BLaER1 (cell line): ENCODE data around the gene CBLB.
A peak's percentile ranks its signal among the peaks of the same experiment; 100 is the strongest.

Source experiments
- H3K27ac ChIP-seq: shearing (Covaris generic); formaldehyde crosslinking; 2 replicates; pipeline ENCODE4 v1.8.1; 2022
- H3K27me3 ChIP-seq: shearing (Covaris generic); formaldehyde crosslinking; 2 replicates; pipeline ENCODE4 v1.8.1; 2022
- H3K36me3 ChIP-seq: shearing (Covaris generic); formaldehyde crosslinking; 2 replicates; pipeline ENCODE4 v1.8.1; 2022
- H3K4me1 ChIP-seq: shearing (Covaris generic); formaldehyde crosslinking; 2 replicates; pipeline ENCODE4 v1.8.1; 2022
- H3K4me2 ChIP-seq: shearing (Covaris generic); formaldehyde crosslinking; 2 replicates; pipeline ENCODE4 v1.8.1; 2022
- H3K4me3 ChIP-seq: shearing (Covaris generic); formaldehyde crosslinking; 2 replicates; pipeline ENCODE4 v1.8.1; 2022
- H3K9ac ChIP-seq: shearing (Covaris generic); formaldehyde crosslinking; 2 replicates; pipeline ENCODE4 v1.8.1; 2022
- H3K9me3 ChIP-seq: shearing (Covaris generic); formaldehyde crosslinking; 2 replicates; pipeline ENCODE4 v1.8.1; 2022
- H4K20me1 ChIP-seq: shearing (Covaris generic); formaldehyde crosslinking; 2 replicates; pipeline ENCODE4 v1.8.1; 2022
- Cebpa-rat ChIP-seq: shearing (Covaris generic); IDR thresholded peaks from 2 replicates; pipeline ENCODE4 v1.8.1; 2022

Gene CBLB

GRCh38 chr3:105877336-105877910, 8.6 kb upstream of the CBLB start:
- TF ChIP-seq Cebpa-rat, result no peak
- Histone ChIP-seq H3K4me3 (no peak overlapping the region), H4K20me1 (no peaks in the 10 kb centered on the region), H3K9me3 (no peaks in the 10 kb centered on the region), H3K4me1 (peaks cover 7% of the 10 kb centered on the region), H3K27me3 (no peaks in the 10 kb centered on the region), H3K27ac (no peak overlapping the region), H3K9ac (no peak overlapping the region), H3K36me3 (no peaks in the 10 kb centered on the region), H3K4me2 (0 out of 2 replicates have a peak overlapping the region, but pooled peaks have one; percentile 1)

DNA sequence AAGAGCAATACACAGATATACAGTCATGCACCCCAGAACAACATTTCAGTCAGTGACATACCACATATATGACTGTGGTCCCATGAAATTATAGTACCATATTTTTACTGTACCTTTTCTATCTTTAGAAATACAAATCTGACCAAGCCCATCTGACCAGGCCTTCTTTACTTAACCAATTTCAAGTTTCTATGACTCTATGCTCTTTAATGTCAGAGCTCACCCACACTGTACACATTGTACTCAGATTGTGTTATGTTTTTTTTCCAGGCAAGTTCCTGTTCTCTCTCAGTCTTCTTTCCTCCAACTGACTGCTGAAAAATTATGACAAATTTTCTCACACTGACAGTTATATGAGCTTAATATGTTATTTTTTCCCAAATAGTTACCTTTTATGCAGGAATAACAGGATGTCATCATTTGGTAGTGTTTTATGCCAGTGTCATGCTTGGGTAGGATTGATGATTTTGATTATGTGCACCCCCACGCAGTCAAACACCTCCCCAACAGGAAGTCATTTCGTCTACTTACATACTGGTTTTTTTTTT, 8.0 kb upstream of the CBLB start:
- H3K4me1 ChIP-seq, result peaks cover 7% of the 10 kb centered on the region
- H3K9ac ChIP-seq, result no peak overlapping the region
- H3K4me2 ChIP-seq, result 0 out of 2 replicates have a peak overlapping the region, but pooled peaks have one; percentile 1

GRCh38 chr3:105869861-105870755, 1.3 kb upstream of the CBLB start:
- H3K27ac ChIP-seq, result no peak overlapping the region
- peak overlapping the region; percentile 91; the same call in 1 of the 2 replicates for H3K9ac ChIP-seq

More for the DNA sequence above, 8.0 kb upstream of the CBLB start:
- H3K4me3 ChIP-seq, result no peak overlapping the region
- H3K9me3 ChIP-seq, result no peaks in the 10 kb centered on the region
- no peaks in the 10 kb centered on the region for H3K27me3 ChIP-seq
- no peaks in the 10 kb centered on the region for H3K36me3 ChIP-seq
- no peaks in the 10 kb centered on the region for H4K20me1 ChIP-seq
- no peak overlapping the region for H3K27ac ChIP-seq
- no peak for TF ChIP-seq Cebpa-rat

GRCh38 chr3:105869531-105869833, 670 bp upstream of the CBLB start:
- Histone ChIP-seq H3K4me2 (peak overlapping the region; percentile 84), H4K20me1 (no peaks in the 10 kb centered on the region), H3K27ac (0 out of 2 replicates have a peak overlapping the region, but pooled peaks have one; percentile 44), H3K9ac (peak overlapping the region; percentile 91), H3K36me3 (peaks cover 1% of the 10 kb centered on the region; the same call in 1 of the 2 replicates), H3K27me3 (no peaks in the 10 kb centered on the region), H3K4me1 (peaks cover 37% of the 10 kb centered on the region), H3K9me3 (no peaks in the 10 kb centered on the region), H3K4me3 (peak overlapping the region; percentile 96)
- no peak for TF ChIP-seq Cebpa-rat

More at GRCh38 chr3:105869861-105870755, 1.3 kb upstream of the CBLB start:
- Histone ChIP-seq H3K4me1 (peaks cover 36% of the 10 kb centered on the region), H4K20me1 (no peaks in the 10 kb centered on the region), H3K36me3 (no peaks in the 10 kb centered on the region), H3K4me3 (peak overlapping the region; percentile 96), H3K4me2 (peak overlapping the region; percentile 84), H3K9me3 (no peaks in the 10 kb centered on the region), H3K27me3 (no peaks in the 10 kb centered on the region)
- TF ChIP-seq Cebpa-rat, result no peak

DNA sequence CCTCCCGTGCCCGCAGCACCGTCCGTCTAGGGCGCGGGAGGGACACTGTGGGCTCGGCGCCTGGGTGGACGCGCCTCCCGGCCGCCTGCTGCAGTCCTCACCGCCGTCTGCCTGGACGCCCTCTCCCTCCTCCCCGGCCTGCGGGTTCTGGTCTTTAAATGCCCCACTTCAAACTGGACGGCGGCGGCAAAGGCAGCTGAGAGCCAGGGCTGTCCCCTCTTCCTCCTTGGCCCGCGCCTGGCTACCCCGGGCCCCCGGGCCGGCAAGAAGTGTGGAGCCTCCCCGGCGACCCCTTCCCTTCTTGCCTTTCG, 426 bp downstream of the CBLB start:
- peaks cover 47% of the 10 kb centered on the region for H3K4me1 ChIP-seq
- peak overlapping the region; percentile 96 for H3K4me3 ChIP-seq
- H3K4me2 ChIP-seq, result peak overlapping the region; percentile 76
- peaks cover 11% of the 10 kb centered on the region for H3K36me3 ChIP-seq
- H3K9me3 ChIP-seq, result no peaks in the 10 kb centered on the region
- TF ChIP-seq Cebpa-rat, result no peak
- peak overlapping the region; percentile 81 for H3K27ac ChIP-seq
- peak overlapping the region; percentile 91 for H3K9ac ChIP-seq
- peaks cover 2% of the 10 kb centered on the region; the same call in 1 of the 2 replicates for H4K20me1 ChIP-seq
- H3K27me3 ChIP-seq, result no peaks in the 10 kb centered on the region

GRCh38 chr3:105867712-105868430, 941 bp downstream of the CBLB start:
- peaks cover 53% of the 10 kb centered on the region for H3K4me1 ChIP-seq
- peak overlapping the region; percentile 91 for H3K9ac ChIP-seq
- H3K27ac ChIP-seq, result peak overlapping the region; percentile 81
- TF ChIP-seq Cebpa-rat, result no peak
- no peaks in the 10 kb centered on the region for H3K27me3 ChIP-seq
- peaks cover 5% of the 10 kb centered on the region; the same call in 1 of the 2 replicates for H4K20me1 ChIP-seq
- no peaks in the 10 kb centered on the region for H3K9me3 ChIP-seq
- peaks cover 11% of the 10 kb centered on the region for H3K36me3 ChIP-seq
- H3K4me3 ChIP-seq, result peak overlapping the region; percentile 96
- H3K4me2 ChIP-seq, result peak overlapping the region; percentile 76

GRCh38 chr3:105866656-105867653, 1.9 kb downstream of the CBLB start:
- H3K36me3 ChIP-seq, result peaks cover 11% of the 10 kb centered on the region
- H3K9ac ChIP-seq, result peak overlapping the region; percentile 91
- H3K27me3 ChIP-seq, result no peaks in the 10 kb centered on the region
- TF ChIP-seq Cebpa-rat, result no peak
- peak overlapping the region; percentile 96 for H3K4me3 ChIP-seq
- H4K20me1 ChIP-seq, result peaks cover 14% of the 10 kb centered on the region; the same call in 1 of the 2 replicates
- H3K27ac ChIP-seq, result 0 out of 2 replicates have a peak overlapping the region, but pooled peaks have one; percentile 21
- H3K9me3 ChIP-seq, result no peaks in the 10 kb centered on the region
- H3K4me1 ChIP-seq, result peaks cover 62% of the 10 kb centered on the region
- peak overlapping the region; percentile 76 for H3K4me2 ChIP-seq

DNA sequence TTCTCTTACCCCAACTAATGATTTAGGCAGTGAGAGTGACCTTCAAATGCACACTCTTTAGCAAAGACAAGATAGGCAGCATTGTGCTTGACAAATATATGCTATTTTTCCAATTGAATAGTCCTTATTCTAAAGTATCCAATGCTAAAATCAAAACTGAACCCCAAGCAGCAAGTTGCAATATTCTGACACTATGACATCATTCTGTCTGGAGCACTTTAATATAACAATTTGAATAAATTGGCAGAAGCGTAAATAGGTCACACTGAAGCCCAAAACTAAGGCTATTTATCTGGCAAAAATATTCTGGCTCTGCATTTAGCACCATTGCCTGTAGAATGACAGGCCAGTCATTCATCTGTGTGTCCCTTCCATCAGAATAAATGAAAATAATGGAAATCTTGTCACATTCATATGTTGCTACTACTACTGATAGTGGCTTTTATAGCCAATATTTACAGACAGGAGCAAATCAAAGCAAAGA, 2.9 kb downstream of the CBLB start:
- no peaks in the 10 kb centered on the region for H3K27me3 ChIP-seq
- no peak for TF ChIP-seq Cebpa-rat
- no peak overlapping the region for H3K27ac ChIP-seq
- H3K9ac ChIP-seq, result no peak overlapping the region
- peaks cover 18% of the 10 kb centered on the region; the same call in 1 of the 2 replicates for H4K20me1 ChIP-seq
- H3K36me3 ChIP-seq, result peaks cover 11% of the 10 kb centered on the region
- H3K4me1 ChIP-seq, result peaks cover 64% of the 10 kb centered on the region
- H3K4me3 ChIP-seq, result peak overlapping the region; percentile 96; the same call in 1 of the 2 replicates
- peak overlapping the region; percentile 76 for H3K4me2 ChIP-seq
- no peaks in the 10 kb centered on the region for H3K9me3 ChIP-seq
